Measurements from ENCODE around the gene HEPHL1.

GRCh38 chr11:94104734-94105133, 83.6 kb downstream of the HEPHL1 start:
- TF ChIP-seq EZH2 (IDR thresholded peaks at IDR 0.05; ENCODE audit: borderline replicate concordance, low read length) (no peak), CTCF (IDR thresholded peaks at IDR 0.05; ENCODE audit: low read length) (no peak)

Measured in OCI-LY1 (cell line).